PC-9 (cell line): ENCODE measurements around the gene UBAP2. TPM values are rescaled to one million over a fixed set of nuclear protein-coding genes. Genes with fewer than 3 reads are reported as not detected.

Experiments
- BruUV-seq: library from RNA; stranded (reverse); fragments of 400-500 nt; replicated peaks from 2 replicates; lab custom pipeline; 2021; lab: Mats Ljungman, UMichigan
- CTCF ChIA-PET: fragments of 300-600 bp; sonication (Branson Sonifier 250); formaldehyde crosslinking; loops from one replicate; lab custom pipeline; 2022; ENCODE audit warnings: antibody characterized with exemption; lab: Charles Lee
- POLR2A ChIA-PET: fragments of 300-600 bp; sonication (Branson Sonifier 250); formaldehyde crosslinking; loops from one replicate; lab custom pipeline; 2022; ENCODE audit warnings: antibody characterized with exemption; ENCODE audit not compliant: unreplicated experiment; lab: Charles Lee
- DNase-seq, 2 experiments: peaks; one replicate each; pipeline versions ENCODE4 v3.0.0 to v3.0.0-alpha.2; 2015 to 2022; ENCODE audit warnings: mixed read lengths in 1 of 2
- H2AFZ ChIP-seq: fragments of 200-600 bp; sonication (generic); 2 replicates; pipeline ENCODE4 v1.8.1; 2017; ENCODE audit warnings: antibody characterized with exemption
- H3F3A ChIP-seq: fragments of 200-600 bp; sonication (generic); 2 replicates; pipeline ENCODE4 v1.8.1; 2017; ENCODE audit warnings: antibody characterized with exemption, mild to moderate bottlenecking, low read depth; ENCODE audit not compliant: insufficient read depth
- H3K27ac ChIP-seq: fragments of 200-600 bp; sonication (generic); 2 replicates; pipeline ENCODE4 v1.6.1; 2016; ENCODE audit warnings: mixed run types
- H3K27me3 ChIP-seq: fragments of 200-600 bp; sonication (generic); 2 replicates; pipeline ENCODE4 v1.6.1; 2016; ENCODE audit warnings: low read depth, mixed run types; ENCODE audit not compliant: insufficient read depth
- H3K36me3 ChIP-seq: fragments of 200-600 bp; sonication (generic); 2 replicates; pipeline ENCODE4 v1.6.1; 2016; ENCODE audit warnings: low read depth, mixed run types
- H3K4me1 ChIP-seq: fragments of 200-600 bp; sonication (generic); replicated peaks from 2 replicates; pipeline ENCODE4 v1.6.1; 2016; ENCODE audit warnings: mixed run types; ENCODE audit not compliant: insufficient read depth
- H3K4me2 ChIP-seq: fragments of 200-600 bp; sonication (generic); 2 replicates; pipeline ENCODE4 v1.6.1; 2017; ENCODE audit warnings: mixed run types
- H3K4me3 ChIP-seq: fragments of 200-600 bp; sonication (generic); 2 replicates; pipeline ENCODE4 v1.6.1; 2016; ENCODE audit warnings: mixed run types
- H3K79me2 ChIP-seq: fragments of 200-600 bp; sonication (generic); 2 replicates; pipeline ENCODE4 v1.6.1; 2017; ENCODE audit warnings: low read depth, mixed run types
- H3K9me2 ChIP-seq: fragments of 200-600 bp; sonication (generic); 2 replicates; pipeline ENCODE4 v1.8.1; 2017; ENCODE audit warnings: mild to moderate bottlenecking; ENCODE audit not compliant: insufficient read depth
- H3K9me3 ChIP-seq: fragments of 200-600 bp; sonication (generic); 2 replicates; pipeline ENCODE4 v1.8.1; 2016; ENCODE audit warnings: low read depth; ENCODE audit not compliant: insufficient read depth
- H4K20me1 ChIP-seq: fragments of 200-600 bp; sonication (generic); 2 replicates; pipeline ENCODE4 v1.8.1; 2017; ENCODE audit not compliant: insufficient read depth
- EZH2 ChIP-seq: fragments of 200-600 bp; sonication (generic); IDR thresholded peaks from 2 replicates; pipeline ENCODE4 v1.8.0; 2017; ENCODE audit warnings: antibody characterized with exemption, low read depth
- intact Hi-C: fragments of 100-400 bp; cut with micrococcal nuclease; formaldehyde crosslinking; loops from one replicate; pipeline ENCODE4 v1.10.0; 2022; ENCODE audit not compliant: unreplicated experiment
- total RNA-seq: library from RNA; stranded (reverse); gene quantifications from 2 replicates; pipeline ENCODE4 v1.2.3, GENCODE V29; 2021
- TF ChIP-seq, protein P1 (sequence below): fragments of 200-600 bp; sonication (generic); conservative IDR thresholded peaks from 2 replicates; pipeline ENCODE4 v1.6.1; 2017; ENCODE audit warnings: mixed run types, antibody characterized with exemption, mild to moderate bottlenecking, moderate library complexity

Gene UBAP2
- total RNA-seq, 1 experiment from 2014 or later, result 27.6 TPM

DNA sequence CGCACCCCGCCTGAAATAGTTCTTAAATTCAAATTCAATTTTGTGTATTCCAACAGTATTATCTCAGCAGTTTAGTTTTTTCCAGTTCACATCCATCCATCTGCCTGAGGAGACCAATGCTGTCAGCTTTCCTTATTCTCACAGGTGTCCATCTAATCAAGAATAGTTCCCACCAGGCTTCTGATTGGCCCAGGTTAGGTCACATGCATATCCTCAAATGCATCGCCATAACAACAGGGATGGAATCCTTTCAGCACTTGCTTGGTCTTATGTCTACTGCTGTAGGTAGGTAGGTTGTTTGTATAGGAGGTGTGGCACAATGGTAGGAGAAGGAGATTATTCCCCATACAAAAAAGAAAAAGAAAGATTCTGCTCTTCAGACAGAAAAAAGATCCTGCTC is 140.6 kb downstream of the UBAP2 start:
- H3K27ac ChIP-seq, result no peak overlapping the region
- DNase-seq, result no peak
- ChIA-PET CTCF (no interaction called here), POLR2A (no interaction called here)
- no peak overlapping the region for H3K4me3 ChIP-seq
- BruUV-seq, result no TSS peak
- H2AFZ ChIP-seq, result no peak overlapping the region
- H3K4me2 ChIP-seq, result no peak overlapping the region
- no peaks in the 10 kb centered on the region for H3K36me3 ChIP-seq
- no peaks in the 10 kb centered on the region for H3K27me3 ChIP-seq
- H3K9me2 ChIP-seq, result no peaks in the 10 kb centered on the region
- no peaks in the 10 kb centered on the region for H3K9me3 ChIP-seq
- peaks cover 23% of the 10 kb centered on the region for H3K79me2 ChIP-seq
- H3F3A ChIP-seq, result peaks cover 15% of the 10 kb centered on the region; the same call in 1 of the 2 replicates
- TF ChIP-seq, protein P1, sequence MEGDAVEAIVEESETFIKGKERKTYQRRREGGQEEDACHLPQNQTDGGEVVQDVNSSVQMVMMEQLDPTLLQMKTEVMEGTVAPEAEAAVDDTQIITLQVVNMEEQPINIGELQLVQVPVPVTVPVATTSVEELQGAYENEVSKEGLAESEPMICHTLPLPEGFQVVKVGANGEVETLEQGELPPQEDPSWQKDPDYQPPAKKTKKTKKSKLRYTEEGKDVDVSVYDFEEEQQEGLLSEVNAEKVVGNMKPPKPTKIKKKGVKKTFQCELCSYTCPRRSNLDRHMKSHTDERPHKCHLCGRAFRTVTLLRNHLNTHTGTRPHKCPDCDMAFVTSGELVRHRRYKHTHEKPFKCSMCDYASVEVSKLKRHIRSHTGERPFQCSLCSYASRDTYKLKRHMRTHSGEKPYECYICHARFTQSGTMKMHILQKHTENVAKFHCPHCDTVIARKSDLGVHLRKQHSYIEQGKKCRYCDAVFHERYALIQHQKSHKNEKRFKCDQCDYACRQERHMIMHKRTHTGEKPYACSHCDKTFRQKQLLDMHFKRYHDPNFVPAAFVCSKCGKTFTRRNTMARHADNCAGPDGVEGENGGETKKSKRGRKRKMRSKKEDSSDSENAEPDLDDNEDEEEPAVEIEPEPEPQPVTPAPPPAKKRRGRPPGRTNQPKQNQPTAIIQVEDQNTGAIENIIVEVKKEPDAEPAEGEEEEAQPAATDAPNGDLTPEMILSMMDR, result no peak
- TF ChIP-seq EZH2, result no peak
- peaks cover 16% of the 10 kb centered on the region for H4K20me1 ChIP-seq
- H3K4me1 ChIP-seq, result no peaks in the 10 kb centered on the region
- intact Hi-C loops, result no loop called here

DNA sequence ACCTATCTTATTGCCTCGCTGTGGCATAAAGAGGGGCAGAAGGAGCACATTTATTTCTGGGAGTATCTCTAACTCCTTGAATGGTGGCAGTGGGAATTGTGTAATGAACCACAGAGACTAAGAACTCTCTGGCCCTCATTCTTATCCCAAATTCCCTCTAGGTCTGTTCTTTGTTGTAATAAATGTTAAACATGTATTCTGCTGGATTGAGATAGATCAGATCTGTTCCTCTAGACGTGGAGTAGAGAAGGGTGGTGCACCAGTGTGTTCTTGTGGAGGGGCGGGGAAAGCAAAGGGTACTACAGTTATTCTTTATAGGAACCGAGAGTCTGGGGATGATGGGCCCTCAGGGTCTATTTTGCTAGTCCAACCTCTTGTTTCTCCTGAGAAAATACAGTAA is 141.3 kb downstream of the UBAP2 start:
- no peaks in the 10 kb centered on the region for H3K4me1 ChIP-seq
- no peak for DNase-seq
- no peaks in the 10 kb centered on the region for H3K9me2 ChIP-seq
- no peak overlapping the region for H2AFZ ChIP-seq
- no peak overlapping the region for H3K4me3 ChIP-seq
- no TSS peak for BruUV-seq
- no peak overlapping the region for H3K4me2 ChIP-seq
- TF ChIP-seq EZH2, result no peak
- TF ChIP-seq, protein P1, result no peak
- peaks cover 15% of the 10 kb centered on the region; the same call in 1 of the 2 replicates for H3F3A ChIP-seq
- H3K79me2 ChIP-seq, result peaks cover 23% of the 10 kb centered on the region
- intact Hi-C loops, result no loop called here
- no peaks in the 10 kb centered on the region for H3K27me3 ChIP-seq
- H3K36me3 ChIP-seq, result no peaks in the 10 kb centered on the region
- POLR2A ChIA-PET, result no interaction called here
- CTCF ChIA-PET, result no interaction called here
- H4K20me1 ChIP-seq, result peaks cover 16% of the 10 kb centered on the region
- no peaks in the 10 kb centered on the region for H3K9me3 ChIP-seq
- no peak overlapping the region for H3K27ac ChIP-seq

DNA sequence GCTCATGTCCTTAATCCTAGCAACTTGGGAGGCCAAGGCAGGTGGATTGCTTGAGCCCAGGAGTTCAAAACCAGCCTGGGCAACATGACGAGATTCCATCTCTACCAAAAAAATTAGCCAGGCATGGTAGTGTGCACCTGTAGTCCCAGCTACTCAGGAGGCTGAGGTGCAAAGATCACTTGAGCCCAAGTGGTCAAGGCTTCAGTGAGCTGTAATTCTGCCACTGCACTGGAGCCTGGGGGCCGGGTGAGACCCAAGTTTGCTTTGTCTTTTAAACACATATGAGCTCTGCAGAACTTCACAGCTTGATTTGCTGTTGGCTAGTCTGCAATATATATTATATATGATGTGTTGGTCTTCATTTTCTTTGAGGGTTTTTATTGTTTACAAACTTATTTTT is 141.9 kb downstream of the UBAP2 start:
- POLR2A ChIA-PET, result no interaction called here
- intact Hi-C loops, result no loop called here
- H2AFZ ChIP-seq, result no peak overlapping the region
- no peaks in the 10 kb centered on the region for H3K9me3 ChIP-seq
- no peak overlapping the region for H3K27ac ChIP-seq
- CTCF ChIA-PET, result no interaction called here
- no peak overlapping the region for H3K4me2 ChIP-seq
- peaks cover 11% of the 10 kb centered on the region; the same call in 1 of the 2 replicates for H3F3A ChIP-seq
- no peaks in the 10 kb centered on the region for H3K4me1 ChIP-seq
- H3K9me2 ChIP-seq, result no peaks in the 10 kb centered on the region
- no peak overlapping the region for H3K4me3 ChIP-seq
- peaks cover 16% of the 10 kb centered on the region for H4K20me1 ChIP-seq
- no peaks in the 10 kb centered on the region for H3K36me3 ChIP-seq
- H3K27me3 ChIP-seq, result no peaks in the 10 kb centered on the region
- BruUV-seq, result no TSS peak
- TF ChIP-seq, protein P1, result no peak
- no peak for TF ChIP-seq EZH2
- DNase-seq, result no peak
- peaks cover 23% of the 10 kb centered on the region for H3K79me2 ChIP-seq
